HepG2 (cell line): Measurements from ENCODE around the gene LIMS2. TPM values are rescaled to one million over a fixed set of nuclear protein-coding genes. Genes with fewer than 3 reads are reported as not detected.

ENCODE experiments used
- ATAC-seq: fragments of 200-7000 bp; cut with Tn5 transposase; 3 replicates; pipeline ENCODE4 v1.9.1; 2020; ENCODE audit warnings: mild to moderate bottlenecking, moderate library complexity
- BruUV-seq: library from RNA; stranded (reverse); fragments of 400-500 nt; replicated peaks from 2 replicates; lab custom pipeline; 2021; lab: Mats Ljungman, UMichigan
- CTCF ChIA-PET: fragments of 300-600 bp; formaldehyde crosslinking; extraction: SDS; loops from one replicate; lab custom pipeline; 2021; ENCODE audit warnings: low total read pairs, inconsistent platforms, low intra/inter-chr PET ratio; lab: Yijun Ruan, JAX
- POLR2A ChIA-PET: fragments of 350-600 bp; sonication (Branson Sonifier 250); formaldehyde crosslinking; loops from one replicate; lab custom pipeline; 2020; ENCODE audit warnings: antibody characterized with exemption, inconsistent platforms; lab: Yijun Ruan, JAX
- DNase-seq: peaks from one replicate; pipeline ENCODE4 v3.0.0-alpha.2; 2015; ENCODE audit warnings: low spot score
- FAIRE-seq: peaks from 3 replicates; lab custom pipeline; 2011; peaks lifted over from hg19 to GRCh38; lab: Jason Lieb, UNC
- H2AFZ ChIP-seq: one replicate; pipeline ENCODE4 v1.6.1; 2011; ENCODE audit warnings: low read length, inconsistent platforms
- H3K27ac ChIP-seq: fragments of 300-600 bp; 3 replicates; pipeline ENCODE4 v1.8.0; 2011; ENCODE audit warnings: mixed run types, mild to moderate bottlenecking, mixed read lengths, low read length, inconsistent platforms; ENCODE audit not compliant: insufficient read depth; ENCODE audit errors: extremely low read length
- H3K27me3 ChIP-seq, 2 experiments: fragments of 200-600 bp in 1 of 2; 2 replicates in 1 of 2; 3 replicates in 1 of 2; pipeline versions ENCODE4 v1.6.0 to v1.8.0; 2011; ENCODE audit warnings: low read length in 2 of 2, mild to moderate bottlenecking in 2 of 2, moderate library complexity in 2 of 2, inconsistent platforms in 1 of 2; ENCODE audit not compliant: insufficient read depth in 2 of 2, control insufficient read depth in 1 of 2
- H3K36me3 ChIP-seq, 2 experiments: fragments of 200-600 bp in 1 of 2; replicated peaks in 1 of 2; 2 replicates in 1 of 2; 3 replicates in 1 of 2; pipeline versions ENCODE4 v1.5.1 to v1.8.0; 2011; ENCODE audit warnings: low read length in 2 of 2, inconsistent platforms in 1 of 2; ENCODE audit not compliant: insufficient read depth in 2 of 2, control insufficient read depth in 1 of 2
- H3K4me1 ChIP-seq: 2 replicates; pipeline ENCODE4 v1.5.1; 2012; ENCODE audit warnings: low read length, inconsistent platforms; ENCODE audit not compliant: insufficient read depth
- H3K4me2 ChIP-seq: 2 replicates; pipeline ENCODE4 v1.6.0; 2011; ENCODE audit warnings: low read depth, low read length, inconsistent platforms
- H3K4me3 ChIP-seq, 3 experiments: fragments of 200-600 bp in 1 of 3; sonication (generic), shearing (Covaris generic) in 1 of 3; replicated peaks in 1 of 3; 2 replicates each; pipeline ENCODE4 v1.5.1; 2011 to 2016; ENCODE audit warnings: low read length in 3 of 3, inconsistent platforms in 2 of 3, low read depth in 2 of 3, mild to moderate bottlenecking in 2 of 3, control low read depth in 1 of 3, mixed read lengths in 1 of 3; ENCODE audit not compliant: insufficient read depth in 1 of 3
- H3K79me2 ChIP-seq: one replicate; pipeline ENCODE4 v1.6.1; 2011; ENCODE audit warnings: low read length, inconsistent platforms; ENCODE audit not compliant: insufficient read depth
- H3K9ac ChIP-seq: 2 replicates; pipeline ENCODE4 v1.6.0; 2011; ENCODE audit warnings: mild to moderate bottlenecking, low read depth, low read length, inconsistent platforms; ENCODE audit not compliant: insufficient read depth
- H3K9me3 ChIP-seq: 2 replicates; pipeline ENCODE4 v1.5.1; 2012; ENCODE audit warnings: mild to moderate bottlenecking, low read length
- H4K20me1 ChIP-seq: 2 replicates; pipeline ENCODE4 v1.6.0; 2011; ENCODE audit warnings: inconsistent platforms, mild to moderate bottlenecking, low read length, moderate library complexity; ENCODE audit not compliant: insufficient read depth
- CREB1 ChIP-seq, 2 experiments: fragments of 450-650 bp in 1 of 2; IDR thresholded peaks; 2 replicates each; pipeline ENCODE4 v1.6.1; 2016 to 2017; ENCODE audit warnings: control low read depth in 1 of 2, mild to moderate bottlenecking in 1 of 2, missing compliant biosample characterization in 1 of 2, missing genetic modification characterization in 1 of 2
- DMTF1 ChIP-seq: sonication (generic); formaldehyde crosslinking; IDR thresholded peaks from 2 replicates; pipeline ENCODE4 v1.4.0; 2020; ENCODE audit warnings: mild to moderate bottlenecking, missing genetic modification reagents
- GABPB1 ChIP-seq: IDR thresholded peaks from 2 replicates; pipeline ENCODE4 v1.6.1; 2016; ENCODE audit warnings: mild to moderate bottlenecking, missing genetic modification reagents, moderate library complexity, missing compliant biosample characterization
- NFATC3 ChIP-seq: sonication (generic); formaldehyde crosslinking; IDR thresholded peaks from 2 replicates; pipeline ENCODE4 v1.5.1; 2020; ENCODE audit warnings: mild to moderate bottlenecking, missing genetic modification reagents
- PAWR ChIP-seq: sonication (generic); formaldehyde crosslinking; IDR thresholded peaks from 2 replicates; pipeline ENCODE4 v1.4.0; 2020; ENCODE audit warnings: missing genetic modification reagents, mild to moderate bottlenecking, borderline replicate concordance
- PLRG1 ChIP-seq: fragments of 450-650 bp; conservative IDR thresholded peaks from 2 replicates; pipeline ENCODE4 v1.6.1; 2016
- POLR2AphosphoS5 ChIP-seq: IDR thresholded peaks from 2 replicates; pipeline ENCODE4 v1.6.1; 2012; ENCODE audit warnings: low read depth, low read length
- ZMYM2 ChIP-seq: sonication (generic); formaldehyde crosslinking; IDR thresholded peaks from 2 replicates; pipeline ENCODE4 v1.8.0; 2022; ENCODE audit warnings: mild to moderate bottlenecking, missing genetic modification reagents
- ZMYM4 ChIP-seq: sonication (generic); formaldehyde crosslinking; IDR thresholded peaks from 2 replicates; pipeline ENCODE4 v1.8.1; 2023; ENCODE audit warnings: mild to moderate bottlenecking, missing genetic modification reagents
- ZNF547 ChIP-seq: sonication (generic); formaldehyde crosslinking; IDR thresholded peaks from 2 replicates; pipeline ENCODE4 v1.5.1; 2020; ENCODE audit warnings: mild to moderate bottlenecking, missing genetic modification reagents
- WGBS: methylation state at CpG from one replicate; pipeline ENCODE4 v1.1.6; 2017; ENCODE audit warnings: low lambda C conversion rate; 5-methylcytosine and 5-hydroxymethylcytosine counted together
- in situ Hi-C: cut with HindIII; loops from 2 replicates; pipeline ENCODE4 v1.10.0; 2017; ENCODE audit warnings: low pct_unique_long_range_greater_than_20kb; ENCODE audit not compliant: extremely low pct_ligation_motif_present
- intact Hi-C: fragments of 100-400 bp; cut with micrococcal nuclease; formaldehyde crosslinking; loops from one replicate; pipeline ENCODE4 v1.10.0; 2022; ENCODE audit not compliant: unreplicated experiment
- polyA plus RNA-seq, 8 experiments: library from polyadenylated mRNA; depleted of rRNA in 3 of 8; stranded (reverse) in 7 of 8; unstranded in 1 of 8; fragments of >200 nt; fragmentation: Illumina TruSeq in 4 of 8; extraction: Trizol in 4 of 8; gene quantifications; 2 replicates each; pipeline versions ENCODE4 v1.2.1 to v1.2.3, GENCODE V29; 2011 to 2016; ENCODE audit warnings: low read depth in 4 of 8, missing spikeins in 1 of 8, mixed read lengths in 1 of 8; ENCODE audit not compliant: insufficient read depth in 1 of 8
- total RNA-seq, 5 experiments: library from RNA; depleted of rRNA; stranded (reverse); fragments of >200 nt; fragmentation: Illumina TruSeq; extraction: Trizol; gene quantifications; 2 replicates each; pipeline ENCODE4 v1.2.3, GENCODE V29; 2016; ENCODE audit warnings: low read depth in 1 of 5

The LIMS2 gene
- total and polyA plus RNA-seq, 2 of the 13 experiments (the other 11 are each of a cell fraction or from before 2014, with no cell fraction given) = 1.0 to 1.9 TPM

- H3K27ac ChIP-seq = no peak overlapping the region
- H3K36me3 ChIP-seq = no peaks in the 10 kb centered on the region
- H3K4me2 ChIP-seq = no peak overlapping the region
- H3K4me1 ChIP-seq = peaks cover 28% of the 10 kb centered on the region
- H3K4me3 ChIP-seq = no peak overlapping the region
- in situ Hi-C loops (no loop called here), intact Hi-C loops (no loop called here)
- H3K9ac ChIP-seq = no peak overlapping the region
- POLR2A ChIA-PET = no interaction called here
- no peak overlapping the region for H2AFZ ChIP-seq
- FAIRE-seq (no peak), ATAC-seq (no peak), DNase-seq (no peak)
- no TSS peak for BruUV-seq
- peaks cover 6 to 66% of the 10 kb centered on the region in 2 experiments for H3K27me3 ChIP-seq
- no peaks in the 10 kb centered on the region for H3K79me2 ChIP-seq
- no peaks in the 10 kb centered on the region for H4K20me1 ChIP-seq
- CTCF ChIA-PET = no interaction called here
- WGBS = 49% methylated on average over 8 of the region's 8 CpGs
- no peak for TF ChIP-seq ZMYM2
- TF ChIP-seq GABPB1 = no peak
- no peak for TF ChIP-seq PLRG1
- H3K9me3 ChIP-seq = no peaks in the 10 kb centered on the region
Observed at GRCh38 chr2:127654838-127655175, 20.5 kb downstream of the LIMS2 start.

DNA sequence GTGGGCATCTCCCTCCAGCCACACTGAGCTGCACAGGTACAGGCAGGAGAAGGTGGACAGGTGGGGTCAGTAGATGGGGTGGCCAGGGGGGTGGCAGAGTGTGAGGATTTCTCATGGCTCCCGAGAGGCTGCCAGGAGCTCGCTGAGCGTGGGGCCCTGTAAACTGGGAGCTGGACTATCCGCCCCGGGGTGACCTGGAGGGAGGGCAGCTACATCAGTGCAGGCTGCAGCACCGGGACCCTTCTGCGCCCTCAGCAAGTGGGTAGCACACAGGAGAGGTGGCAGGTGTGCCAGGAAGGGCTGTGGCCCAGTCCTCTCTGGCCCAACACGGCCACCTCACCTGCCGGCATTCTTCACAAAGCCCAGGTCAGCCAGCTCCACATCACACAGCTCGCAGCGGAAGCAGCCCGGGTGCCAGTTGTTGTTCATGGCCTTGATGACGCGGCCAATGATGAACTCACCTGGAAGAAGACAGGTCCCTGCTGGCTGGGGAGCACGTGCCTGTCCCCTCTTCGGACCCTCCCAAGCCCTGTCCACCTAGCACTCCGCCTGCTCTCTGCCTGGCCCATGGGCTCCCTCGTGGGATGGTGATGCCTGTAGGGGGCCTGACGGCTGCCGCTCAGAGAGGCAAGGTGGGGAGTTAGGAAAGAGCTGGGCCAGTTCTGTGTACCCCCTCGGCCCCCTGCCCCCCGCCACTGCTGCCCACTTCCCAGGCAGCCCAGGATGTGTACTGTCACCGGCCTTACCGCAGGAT lies 21.1 kb downstream of the LIMS2 start:
- H3K4me1 ChIP-seq = peaks cover 34% of the 10 kb centered on the region
- H3K9me3 ChIP-seq = no peaks in the 10 kb centered on the region
- no TSS peak for BruUV-seq
- in situ Hi-C loops (no loop called here), intact Hi-C loops (no loop called here)
- no peaks in the 10 kb centered on the region for H4K20me1 ChIP-seq
- no peak for ATAC-seq
- no peak overlapping the region for H3K4me2 ChIP-seq
- no peak for FAIRE-seq
- ChIA-PET CTCF (no interaction called here), POLR2A (no interaction called here)
- 49% methylated on average over 24 of the region's 24 CpGs for WGBS
- H3K4me3 ChIP-seq = no peak overlapping the region
- no peak for DNase-seq
- no peak overlapping the region for H2AFZ ChIP-seq
- no peak overlapping the region for H3K27ac ChIP-seq
- H3K36me3 ChIP-seq = no peaks in the 10 kb centered on the region
- H3K79me2 ChIP-seq = no peaks in the 10 kb centered on the region
- H3K27me3 ChIP-seq = peaks cover 6 to 66% of the 10 kb centered on the region in 2 experiments
- H3K9ac ChIP-seq = no peak overlapping the region
- TF ChIP-seq NFATC3 (CRISPR knock-in tag) (no peak), DMTF1 (CRISPR knock-in tag) (no peak), PAWR (CRISPR knock-in tag) (no peak), CREB1 (IDR thresholded peaks at IDR 0.05) (peak; percentile 65; the same call in 1 of the 2 replicates), CREB1 (CRISPR knock-in tag; IDR thresholded peaks at IDR 0.05) (no peak), ZMYM4 (no peak), ZNF547 (CRISPR knock-in tag) (no peak), POLR2AphosphoS5 (no peak)
